CD4-positive, alpha-beta T cell treated with Interleukin-15 for 4 hours (primary cell): ENCODE data around the gene CEP76.

Source experiments
- DNase-seq: peaks from one replicate; pipeline ENCODE4 v3.0.0-alpha.2; 2020; ENCODE audit warnings: low spot score

The CEP76 gene

GRCh38 chr18:12702221-12703095 lies at the start of gene CEP76, which contains the start of gene PSMG2:
Gene CEP76, minus strand, starts transcription at chr18:12702723. Its CDS starts 175 bp downstream, at chr18:12702548.
Gene PSMG2, plus strand, starts transcription at chr18:12703042. Its CDS starts 66 bp downstream, at chr18:12703108.
- DNase-seq = peak; percentile 82

- no peak for DNase-seq
Measured at GRCh38 chr18:12751891-12752290, 49.4 kb upstream of the CEP76 start.

GRCh38 chr18:12751503-12751884 lies 49.0 kb upstream of the CEP76 start:
- no peak for DNase-seq

GRCh38 chr18:12750715-12751502 lies 48.4 kb upstream of the CEP76 start:
- DNase-seq = no peak

GRCh38 chr18:12750076-12750714 lies 47.7 kb upstream of the CEP76 start:
- no peak for DNase-seq

GRCh38 chr18:12749121-12749520 lies 46.6 kb upstream of the CEP76 start:
- no peak for DNase-seq

- no peak for DNase-seq
Measured at GRCh38 chr18:12748671-12749070, 46.1 kb upstream of the CEP76 start.

GRCh38 chr18:12747530-12748315 lies 45.2 kb upstream of the CEP76 start:
- no peak for DNase-seq

GRCh38 chr18:12745095-12745795 lies 42.7 kb upstream of the CEP76 start:
- DNase-seq = no peak

- DNase-seq = peak; percentile 39
Measured at GRCh38 chr18:12744103-12744502, 41.6 kb upstream of the CEP76 start.

- no peak for DNase-seq
Measured at GRCh38 chr18:12742453-12742852, 39.9 kb upstream of the CEP76 start.

- DNase-seq = no peak
Measured at GRCh38 chr18:12741351-12741750, 38.8 kb upstream of the CEP76 start.

GRCh38 chr18:12737243-12737902 lies 34.9 kb upstream of the CEP76 start:
- DNase-seq = no peak

GRCh38 chr18:12726774-12727550 lies 24.4 kb upstream of the CEP76 start:
- peak; percentile 69 for DNase-seq

- no peak for DNase-seq
Measured at GRCh38 chr18:12726331-12726730, 23.8 kb upstream of the CEP76 start.

- no peak for DNase-seq
Measured at GRCh38 chr18:12722731-12723130, 20.2 kb upstream of the CEP76 start.

GRCh38 chr18:12721495-12722275 lies 19.2 kb upstream of the CEP76 start:
- DNase-seq = no peak

- no peak for DNase-seq
Measured at GRCh38 chr18:12711446-12711845, 8.9 kb upstream of the CEP76 start.

- DNase-seq = peak; percentile 16
Measured at GRCh38 chr18:12703664-12704063, 1.1 kb upstream of the CEP76 start.
